Activated T-helper 17 cell treated with anti-CD3 and anti-CD28 coated beads, Interleukin-2, amount 50 U/mL, for 72 hours (primary cell): ENCODE results near the gene ATRN. TPM values are rescaled to one million over a fixed set of nuclear protein-coding genes. Genes with fewer than 3 reads are reported as not detected.

Source experiments
- ATAC-seq: fragments of 150-1000 bp; cut with Tn5 transposase; replicated peaks from 2 replicates; pipeline ENCODE4 v1.10.0; 2021; ENCODE audit warnings: mild to moderate bottlenecking, moderate library complexity
- H3K27ac Mint-ChIP-seq: one replicate; pipeline ENCODE4 v1.8.0; 2022; ENCODE audit warnings: mixed read lengths
- H3K27me3 Mint-ChIP-seq: one replicate; pipeline ENCODE4 v1.8.0; 2022; ENCODE audit warnings: mixed read lengths
- H3K36me3 Mint-ChIP-seq: one replicate; pipeline ENCODE4 v1.8.0; 2022; ENCODE audit warnings: low read depth, mild to moderate bottlenecking, mixed read lengths
- H3K4me1 Mint-ChIP-seq: one replicate; pipeline ENCODE4 v1.8.0; 2022; ENCODE audit warnings: mixed read lengths
- H3K4me3 Mint-ChIP-seq: one replicate; pipeline ENCODE4 v1.8.0; 2022; ENCODE audit warnings: mild to moderate bottlenecking, mixed read lengths
- H3K9me3 Mint-ChIP-seq: one replicate; pipeline ENCODE4 v1.8.0; 2022; ENCODE audit warnings: mixed read lengths
- total RNA-seq, 2 donors: library from RNA; stranded (reverse); gene quantifications; one replicate each; pipeline ENCODE4 v1.2.3, GENCODE V29; 2022

The ATRN gene
- total RNA-seq, 2 donors from 2014 or later: 8.5 to 10.8 TPM

- H3K9me3 Mint-ChIP-seq: no peaks in the 10 kb centered on the region
- H3K4me1 Mint-ChIP-seq: no peaks in the 10 kb centered on the region
- no peak overlapping the region for H3K27ac Mint-ChIP-seq
- no peaks in the 10 kb centered on the region for H3K27me3 Mint-ChIP-seq
- H3K36me3 Mint-ChIP-seq: no peaks in the 10 kb centered on the region
- no peak for ATAC-seq
- H3K4me3 Mint-ChIP-seq: no peak overlapping the region
These were observed 225.4 kb downstream of the ATRN start for GRCh38 chr20:3696200-3696599.

DNA sequence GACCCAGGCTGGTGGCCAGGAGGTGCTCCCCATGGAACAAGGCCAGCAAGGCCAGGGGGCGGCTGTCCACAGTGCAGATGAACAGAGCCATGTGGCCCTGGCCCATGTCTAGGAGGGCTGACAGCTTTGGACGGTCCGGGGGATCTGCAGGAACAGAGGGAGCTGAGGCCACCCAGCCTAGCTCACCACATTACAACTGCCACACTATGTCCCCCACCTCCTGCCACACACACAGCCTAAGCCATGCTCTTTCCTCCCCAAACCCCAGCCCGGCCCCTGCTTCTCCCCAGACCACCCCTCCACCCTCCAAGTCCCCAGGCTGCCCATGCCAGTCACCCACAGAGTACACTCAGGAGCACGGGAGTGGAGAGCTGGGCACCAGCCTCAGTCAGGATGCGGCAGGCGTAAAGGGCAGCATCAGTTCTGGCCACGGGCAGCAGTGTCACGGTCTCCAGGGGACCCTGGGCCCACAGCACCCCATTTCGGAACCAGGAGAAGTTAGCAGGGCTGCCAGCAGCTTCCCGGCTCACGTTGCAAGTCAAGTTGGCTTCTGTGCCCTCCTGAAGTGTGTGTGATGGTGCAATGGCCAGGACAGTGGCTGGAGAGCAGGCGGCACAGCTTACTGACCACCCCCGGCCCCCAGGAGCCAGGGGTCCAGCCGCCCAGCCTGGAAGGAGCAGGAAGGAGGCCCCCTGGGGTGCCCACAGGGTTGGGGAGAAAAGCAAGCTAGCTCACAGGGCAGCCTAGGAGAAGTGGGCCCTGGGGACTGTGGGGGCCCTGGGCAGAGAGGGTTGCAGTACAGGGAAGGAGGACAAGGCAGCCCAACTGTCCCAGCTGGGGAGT lies 226.1 kb downstream of the ATRN start:
- Mint-ChIP-seq H3K27ac (no peak overlapping the region), H3K4me3 (no peak overlapping the region), H3K9me3 (no peaks in the 10 kb centered on the region), H3K36me3 (no peaks in the 10 kb centered on the region), H3K4me1 (no peaks in the 10 kb centered on the region), H3K27me3 (no peaks in the 10 kb centered on the region)
- ATAC-seq: no peak

GRCh38 chr20:3697588-3698305 lies 226.9 kb downstream of the ATRN start:
- H3K27ac Mint-ChIP-seq: no peak overlapping the region
- ATAC-seq: no peak
- H3K4me3 Mint-ChIP-seq: no peak overlapping the region
- no peaks in the 10 kb centered on the region for H3K9me3 Mint-ChIP-seq
- no peaks in the 10 kb centered on the region for H3K27me3 Mint-ChIP-seq
- H3K36me3 Mint-ChIP-seq: no peaks in the 10 kb centered on the region
- no peaks in the 10 kb centered on the region for H3K4me1 Mint-ChIP-seq

- Mint-ChIP-seq H3K36me3 (no peaks in the 10 kb centered on the region), H3K27me3 (no peaks in the 10 kb centered on the region), H3K9me3 (no peaks in the 10 kb centered on the region), H3K4me1 (no peaks in the 10 kb centered on the region), H3K27ac (no peak overlapping the region), H3K4me3 (no peak overlapping the region)
- no peak for ATAC-seq
These were observed 227.8 kb downstream of the ATRN start for GRCh38 chr20:3698591-3699001.

- Mint-ChIP-seq H3K36me3 (no peaks in the 10 kb centered on the region), H3K4me3 (no peak overlapping the region), H3K4me1 (no peaks in the 10 kb centered on the region), H3K27ac (no peak overlapping the region), H3K27me3 (no peaks in the 10 kb centered on the region), H3K9me3 (no peaks in the 10 kb centered on the region)
- no peak for ATAC-seq
These were observed 228.2 kb downstream of the ATRN start for GRCh38 chr20:3699037-3699436.

Other genes starting within 250 kb of the ATRN start
- 1 to 10 TPM in 1 of 2 donors, under 1 TPM in 1; 0.26 to 2.0 TPM for gene SLC4A11, start 231.8 kb upstream of the ATRN start, total RNA-seq
- gene DNAAF9, start 63.3 kb upstream of the ATRN start, total RNA-seq: 1 to 10 TPM; 3.0 to 3.3 TPM
- not detected for gene GFRA4, start 192.4 kb downstream of the ATRN start, total RNA-seq
- not detected for gene ADAM33, start 211.0 kb downstream of the ATRN start, total RNA-seq
- not detected for gene SIGLEC1, start 241.6 kb downstream of the ATRN start, total RNA-seq